OCI-M2 (cell line): Measurements from ENCODE around the gene KTN1.

Experiments
- DNase-seq: peaks from one replicate; lab custom pipeline; 2025; ENCODE audit not compliant: unreplicated experiment; lab: John Stamatoyannopoulos, UW

The KTN1 gene

GRCh38 chr14:55711175-55711811, 131.3 kb downstream of the KTN1 start:
- no peak for DNase-seq

GRCh38 chr14:55712491-55712890, 132.5 kb downstream of the KTN1 start:
- no peak for DNase-seq

DNA sequence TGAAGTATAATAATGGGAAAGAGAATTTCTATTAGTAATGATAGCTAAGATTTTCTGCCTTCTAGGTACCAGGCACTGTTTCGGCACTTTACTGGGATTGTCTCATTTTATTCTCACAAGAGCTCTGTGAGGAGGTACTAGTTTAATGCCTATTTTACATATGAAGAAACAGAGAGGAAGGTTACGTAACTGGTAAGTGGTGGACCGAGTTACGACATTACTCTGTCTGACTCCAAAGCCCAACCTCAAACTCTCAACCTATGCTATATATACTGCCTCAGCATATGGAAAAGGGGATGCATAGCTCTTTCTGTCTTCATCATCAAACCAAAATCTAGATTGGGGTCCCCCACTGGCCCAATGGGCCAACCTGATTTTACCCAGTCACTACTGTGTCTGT, 133.5 kb downstream of the KTN1 start:
- no peak for DNase-seq

GRCh38 chr14:55715889-55716288, 135.9 kb downstream of the KTN1 start:
- no peak for DNase-seq

DNA sequence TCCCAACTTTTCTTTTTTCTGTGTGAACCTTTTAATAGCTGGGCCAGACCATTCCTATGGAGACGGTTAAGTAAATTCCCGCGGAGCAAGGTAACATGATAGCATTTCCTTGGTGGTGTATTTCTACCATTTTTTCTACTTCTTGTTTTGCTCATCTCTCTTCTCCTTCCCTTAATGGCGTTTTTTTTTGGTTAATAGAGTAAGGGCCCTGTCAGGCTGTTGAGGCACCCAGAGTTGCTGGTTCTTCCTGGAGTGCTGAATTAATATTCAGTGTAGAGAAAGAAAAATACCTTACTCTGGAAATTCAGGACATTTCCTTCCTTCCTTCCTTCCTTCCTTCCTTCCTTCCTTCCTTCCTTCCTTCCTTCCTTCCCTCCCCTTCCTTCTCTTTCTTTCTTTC, 137.6 kb downstream of the KTN1 start:
- DNase-seq, result no peak

- DNase-seq, result no peak
These were observed 138.5 kb downstream of the KTN1 start for GRCh38 chr14:55718551-55718950.

GRCh38 chr14:55720796-55721195, 140.8 kb downstream of the KTN1 start:
- DNase-seq, result no peak

GRCh38 chr14:55721353-55721752, 141.3 kb downstream of the KTN1 start:
- no peak for DNase-seq

DNA sequence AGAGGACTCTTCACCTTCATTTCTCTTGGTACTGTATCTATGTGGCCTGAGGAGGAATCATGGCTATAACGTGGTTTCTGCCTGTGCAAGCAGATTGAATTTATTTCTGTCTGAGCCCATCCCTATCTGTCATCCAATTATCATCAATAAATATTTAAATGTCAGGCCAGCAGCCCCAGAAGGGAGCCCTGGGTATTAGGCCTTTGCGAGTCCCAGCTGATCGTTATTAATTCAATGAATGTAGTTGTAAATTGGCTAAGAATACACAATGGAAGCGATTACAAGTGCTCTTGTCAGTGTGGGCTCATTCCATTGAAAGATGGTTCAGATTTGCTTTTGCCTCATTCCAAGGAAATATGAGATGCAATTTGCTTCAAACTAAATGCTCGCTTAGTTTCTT, 142.0 kb downstream of the KTN1 start:
- no peak for DNase-seq

- no peak for DNase-seq
These were observed 144.7 kb downstream of the KTN1 start for GRCh38 chr14:55724736-55725135.

- no peak for DNase-seq
These were observed 150.7 kb downstream of the KTN1 start for GRCh38 chr14:55730592-55731310.

DNA sequence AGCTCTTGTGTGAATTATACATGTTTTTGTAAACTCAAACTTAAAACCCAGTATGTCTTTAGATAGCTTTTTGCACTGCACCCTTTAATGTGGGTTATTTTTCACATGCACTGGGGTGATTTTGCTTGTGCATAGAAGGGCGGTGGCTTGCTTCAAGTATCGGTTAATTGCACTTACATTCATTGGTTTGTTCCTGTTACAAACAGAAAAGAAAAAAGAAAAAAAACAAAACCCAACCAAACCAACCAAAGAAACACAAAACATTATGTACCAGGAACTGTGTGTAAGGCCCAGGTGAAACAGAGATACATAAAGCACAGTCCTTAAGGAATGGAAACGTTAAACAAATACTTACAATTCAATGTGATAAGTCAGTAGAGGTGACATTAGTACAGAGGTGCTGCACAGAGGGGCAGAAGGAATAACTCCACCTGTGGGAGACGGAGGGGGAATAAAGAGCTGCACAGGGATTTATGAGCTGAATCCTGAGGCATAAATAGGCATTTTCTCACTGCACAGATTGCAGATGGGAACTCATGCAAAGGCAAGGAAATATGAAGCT, 151.4 kb downstream of the KTN1 start:
- no peak for DNase-seq

DNA sequence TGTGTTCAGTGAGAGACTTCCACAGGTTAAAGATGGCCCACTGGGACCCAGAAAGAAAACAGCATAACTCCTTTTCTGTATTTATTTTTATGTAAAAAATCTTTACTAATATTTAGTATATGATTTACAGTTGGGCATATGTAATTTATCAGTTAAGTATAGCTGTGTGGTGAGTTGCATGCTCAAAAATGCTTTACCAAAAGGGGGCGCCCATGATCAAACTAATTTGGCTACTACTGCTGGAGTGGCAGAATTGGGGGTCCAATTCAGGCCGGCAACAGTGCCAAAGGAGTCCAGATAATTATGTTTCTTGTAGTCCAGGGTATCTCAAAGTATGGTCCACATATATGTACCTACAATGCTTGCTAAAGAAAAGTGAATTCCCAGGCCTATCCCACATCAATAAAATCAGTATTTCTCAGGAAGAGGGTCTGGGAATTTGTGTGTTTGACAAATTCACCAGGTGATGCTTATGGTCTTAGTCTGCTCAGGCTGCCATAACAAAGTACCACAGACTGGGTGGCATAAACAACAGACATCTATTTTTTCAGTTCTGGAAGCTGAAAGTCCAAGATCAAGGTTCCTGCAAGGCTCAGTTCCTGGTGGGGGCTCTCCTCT, 152.0 kb downstream of the KTN1 start:
- no peak for DNase-seq

- no peak for DNase-seq
These were observed 153.6 kb downstream of the KTN1 start for GRCh38 chr14:55733599-55733998.
